GM12878 (cell line): ENCODE measurements around the gene BCHE. TPM values are rescaled to one million over a fixed set of nuclear protein-coding genes. Genes with fewer than 3 reads are reported as not detected.

ENCODE experiments used
- ATAC-seq: fragments of 200-7000 bp; cut with Tn5 transposase; 3 replicates; pipeline ENCODE4 v1.9.1; 2020; ENCODE audit warnings: mild to moderate bottlenecking, moderate library complexity
- BruUV-seq: library from RNA; stranded (reverse); fragments of 400-500 nt; replicated peaks from 2 replicates; lab custom pipeline; 2021; lab: Mats Ljungman, UMichigan
- CTCF ChIA-PET: fragments of 300-600 bp; sonication (Branson Sonifier 250); formaldehyde crosslinking; extraction: SDS; loops from one replicate; lab custom pipeline; 2021; ENCODE audit warnings: inconsistent platforms; lab: Yijun Ruan, JAX
- POLR2A ChIA-PET: fragments of 350-600 bp; formaldehyde crosslinking; extraction: SDS; loops from one replicate; lab custom pipeline; 2021; ENCODE audit warnings: inconsistent platforms; lab: Charles Lee
- RAD21 ChIA-PET: fragments of 300-600 bp; sonication (Branson Sonifier 250); formaldehyde crosslinking; loops from one replicate; lab custom pipeline; 2023; ENCODE audit warnings: antibody characterized with exemption; ENCODE audit not compliant: unreplicated experiment; lab: Charles Lee
- SMC1A ChIA-PET: fragments of 300-600 bp; sonication (Branson Sonifier 250); formaldehyde crosslinking; loops from one replicate; lab custom pipeline; 2023; ENCODE audit not compliant: unreplicated experiment, uncharacterized antibody; lab: Charles Lee
- DNase-seq: peaks from one replicate; pipeline ENCODE4 v3.0.0-alpha.2; 2011; ENCODE audit warnings: low read depth, low spot score
- FAIRE-seq: peaks from 3 replicates; lab custom pipeline; 2011; peaks lifted over from hg19 to GRCh38; lab: Jason Lieb, UNC
- H2AFZ ChIP-seq: 2 replicates; pipeline ENCODE4 v1.6.0; 2011; ENCODE audit warnings: low read depth, low read length, control low read depth; ENCODE audit not compliant: control insufficient read depth
- H3K27ac ChIP-seq: 2 replicates; pipeline ENCODE4 v1.5.1; 2011; ENCODE audit warnings: control low read depth; ENCODE audit not compliant: control insufficient read depth, insufficient read depth
- H3K27me3 ChIP-seq, 2 experiments: replicated peaks in 1 of 2; 2 replicates each; pipeline versions ENCODE4 v1.6.0 to v1.6.1; 2011; ENCODE audit warnings: low read length in 1 of 2; ENCODE audit not compliant: control insufficient read depth in 2 of 2, insufficient read depth in 2 of 2
- H3K36me3 ChIP-seq, 2 experiments: 2 replicates each; pipeline ENCODE4 v1.5.1; 2011; ENCODE audit warnings: low read length in 1 of 2; ENCODE audit not compliant: control insufficient read depth in 2 of 2, insufficient read depth in 2 of 2
- H3K4me1 ChIP-seq: 2 replicates; pipeline ENCODE4 v1.6.1; 2011; ENCODE audit warnings: mild to moderate bottlenecking, low read length, moderate library complexity, mixed read lengths; ENCODE audit not compliant: control insufficient read depth, insufficient read depth
- H3K4me2 ChIP-seq: 2 replicates; pipeline ENCODE4 v1.6.0; 2011; ENCODE audit warnings: control low read depth; ENCODE audit not compliant: control insufficient read depth, insufficient read depth
- H3K4me3 ChIP-seq: fragments of 200-600 bp; sonication (generic); 2 replicates; pipeline ENCODE4 v1.5.1; 2016
- H3K79me2 ChIP-seq: 2 replicates; pipeline ENCODE4 v1.6.0; 2011; ENCODE audit warnings: low read length; ENCODE audit not compliant: control insufficient read depth, insufficient read depth
- H3K9ac ChIP-seq: 2 replicates; pipeline ENCODE4 v1.8.0; 2011; ENCODE audit warnings: low read length, control low read depth, mixed read lengths; ENCODE audit not compliant: control insufficient read depth, insufficient read depth
- H3K9me3 ChIP-seq: replicated peaks from 3 replicates; pipeline ENCODE4 v1.5.1; 2011; ENCODE audit warnings: mild to moderate bottlenecking, low read length; ENCODE audit not compliant: control insufficient read depth, insufficient read depth
- H4K20me1 ChIP-seq: 2 replicates; pipeline ENCODE4 v1.6.0; 2011; ENCODE audit not compliant: control insufficient read depth, insufficient read depth
- CREM ChIP-seq: IDR thresholded peaks from 2 replicates; pipeline ENCODE4 v1.6.1; 2014; ENCODE audit warnings: antibody characterized with exemption, low read depth
- EGR1 ChIP-seq, 2 experiments: IDR thresholded peaks; 1 replicate in 1 of 2; 2 replicates in 1 of 2; pipeline ENCODE4 v1.6.1; 2011 to 2012; ENCODE audit warnings: low read depth in 2 of 2, low read length in 2 of 2, borderline replicate concordance in 1 of 2, mild to moderate bottlenecking in 1 of 2, moderate library complexity in 1 of 2
- MTA2 ChIP-seq: fragments of 450-650 bp; IDR thresholded peaks from 2 replicates; pipeline ENCODE4 v1.6.1; 2016; ENCODE audit warnings: low read depth, mild to moderate bottlenecking, moderate library complexity
- NKRF ChIP-seq: fragments of 450-650 bp; conservative IDR thresholded peaks from 2 replicates; pipeline ENCODE4 v1.6.1; 2017; ENCODE audit warnings: mild to moderate bottlenecking, moderate library complexity
- RAD21 ChIP-seq: IDR thresholded peaks from 2 replicates; pipeline ENCODE4 v1.6.1; 2011; ENCODE audit warnings: mild to moderate bottlenecking, low read depth, low read length, moderate library complexity; ENCODE audit not compliant: insufficient read depth
- SMC3 ChIP-seq: IDR thresholded peaks from 2 replicates; pipeline ENCODE4 v1.6.1; 2011; ENCODE audit warnings: low read length, improper control_type of control experiment, borderline replicate concordance
- ZBTB40 ChIP-seq: fragments of 450-650 bp; IDR thresholded peaks from 2 replicates; pipeline ENCODE4 v1.6.1; 2016; ENCODE audit warnings: mild to moderate bottlenecking, moderate library complexity, borderline replicate concordance
- ZNF217 ChIP-seq: fragments of 450-650 bp; IDR thresholded peaks from 2 replicates; pipeline ENCODE4 v1.6.1; 2017; ENCODE audit warnings: antibody characterized with exemption, mild to moderate bottlenecking
- ZNF592 ChIP-seq: fragments of 450-650 bp; IDR thresholded peaks from 2 replicates; pipeline ENCODE4 v1.6.1; 2017; ENCODE audit warnings: mild to moderate bottlenecking, moderate library complexity
- WGBS: methylation state at CpG from one replicate; pipeline ENCODE4 v1.1.6; 2016; ENCODE audit warnings: low lambda C conversion rate; ENCODE audit not compliant: insufficient replicate concordance, insufficient coverage; ENCODE audit errors: missing lambda C conversion rate; 5-methylcytosine and 5-hydroxymethylcytosine counted together
- in situ Hi-C: fragments of 300-500 bp; cut with MboI; formaldehyde crosslinking; loops from 9 replicates; pipeline ENCODE4 v1.14.3; 2018; ENCODE audit warnings: mixed read lengths
- intact Hi-C: fragments of 100-400 bp; cut with micrococcal nuclease; formaldehyde crosslinking; loops from one replicate; pipeline ENCODE4 v1.14.2; 2022; ENCODE audit not compliant: unreplicated experiment
- polyA plus RNA-seq, 11 experiments: library from polyadenylated mRNA; depleted of rRNA in 4 of 11; unstranded in 6 of 11; stranded (reverse) in 5 of 11; fragments of >200 nt; fragmentation: Nextera tagmentation in 4 of 11; fragmentation: Illumina TruSeq in 1 of 11; extraction: Ambion mirVana in 4 of 11; extraction: Trizol in 1 of 11; gene quantifications; 1 replicate in 1 of 11; 2 replicates in 10 of 11; pipeline versions ENCODE4 v1.2.1 to v1.2.3, GENCODE V29; 2011 to 2016; ENCODE audit warnings: inconsistent platforms in 2 of 11, missing spikeins in 2 of 11, low read depth in 1 of 11
- total RNA-seq, 4 experiments: library from RNA; depleted of rRNA in 3 of 4; stranded (reverse); fragments of >200 nt in 3 of 4; fragmentation: Illumina TruSeq in 1 of 4; extraction: Trizol in 1 of 4; gene quantifications; 2 replicates each; pipeline versions ENCODE4 v1.2.1 to v1.2.3, GENCODE V29; 2013 to 2021
- TF ChIP-seq, protein P1 (sequence below), 3 experiments: IDR thresholded peaks in 2 of 3; conservative IDR thresholded peaks in 1 of 3; 2 replicates each; pipeline ENCODE4 v1.5.1; 2011; ENCODE audit warnings: low read depth in 3 of 3, low read length in 3 of 3, mild to moderate bottlenecking in 3 of 3, control low read depth in 2 of 3, moderate library complexity in 2 of 3, inconsistent platforms in 1 of 3, mixed read lengths in 1 of 3; ENCODE audit not compliant: control insufficient read depth in 2 of 3, insufficient read depth in 1 of 3; ENCODE audit errors: extremely low read depth in 1 of 3

The BCHE gene
- total and polyA plus RNA-seq, 10 of the 15 experiments (the other 5 are each of a cell fraction or from before 2014, with no cell fraction given) = 16.8 to 233 (median 29.3) TPM

GRCh38 chr3:165854696-165855095 lies 17.5 kb upstream of the BCHE start:
- BruUV-seq = no TSS peak
- ChIA-PET CTCF (interaction anchor here (0.6 to 3.7 kb wide), 30 partner anchors 9 to 648 kb away, joined by 3 to 45 read pairs (median 4); no protein-coding TSS in a partner anchor), SMC1A (interaction anchor here (0.6 to 3.2 kb wide), 17 partner anchors 9 to 655 kb away, joined by 3 to 15 read pairs (median 3); no protein-coding TSS in a partner anchor), POLR2A (interaction anchor here (0.6 kb wide), 1 partner anchor 61 kb away, joined by 4 read pairs; no protein-coding TSS in a partner anchor), RAD21 (interaction anchor here (0.7 to 1.3 kb wide), 5 partner anchors 8 to 158 kb away, joined by 3 to 5 read pairs (median 3); no protein-coding TSS in a partner anchor)
- Histone ChIP-seq H3K27ac (no peak overlapping the region), H3K4me3 (no peak overlapping the region), H3K36me3 (no peaks in the 10 kb centered on the region), H4K20me1 (no peaks in the 10 kb centered on the region), H3K27me3 (no peaks in the 10 kb centered on the region), H3K79me2 (no peaks in the 10 kb centered on the region), H2AFZ (no peak overlapping the region), H3K9me3 (no peaks in the 10 kb centered on the region), H3K9ac (no peak overlapping the region), H3K4me2 (no peak overlapping the region), H3K4me1 (no peaks in the 10 kb centered on the region)
- ATAC-seq = peak; percentile 48
- in situ Hi-C loops = no loop called here
- peak; percentile 89 for FAIRE-seq
- 0% methylated on average over 1 of the region's 1 CpG for WGBS
- intact Hi-C loops = loop anchor here (1.0 to 2.0 kb wide), 2 partner anchors 49 to 1178 kb away; no protein-coding TSS in a partner anchor
- no peak for DNase-seq
- TF ChIP-seq RAD21 (0 out of 2 replicates have a peak, but pooled peaks have one; percentile 20), CREM (no peak), MTA2 (no peak), NKRF (no peak), ZNF592 (no peak), ZNF217 (no peak), EGR1 (IDR thresholded peaks at IDR 0.05; ENCODE audit: borderline replicate concordance in 1 of 2, low read depth in 2 of 2, low read length in 2 of 2) (no peak), ZBTB40 (no peak), SMC3 (peak; percentile 22; the same call in 1 of the 2 replicates)
- TF ChIP-seq, protein P1, sequence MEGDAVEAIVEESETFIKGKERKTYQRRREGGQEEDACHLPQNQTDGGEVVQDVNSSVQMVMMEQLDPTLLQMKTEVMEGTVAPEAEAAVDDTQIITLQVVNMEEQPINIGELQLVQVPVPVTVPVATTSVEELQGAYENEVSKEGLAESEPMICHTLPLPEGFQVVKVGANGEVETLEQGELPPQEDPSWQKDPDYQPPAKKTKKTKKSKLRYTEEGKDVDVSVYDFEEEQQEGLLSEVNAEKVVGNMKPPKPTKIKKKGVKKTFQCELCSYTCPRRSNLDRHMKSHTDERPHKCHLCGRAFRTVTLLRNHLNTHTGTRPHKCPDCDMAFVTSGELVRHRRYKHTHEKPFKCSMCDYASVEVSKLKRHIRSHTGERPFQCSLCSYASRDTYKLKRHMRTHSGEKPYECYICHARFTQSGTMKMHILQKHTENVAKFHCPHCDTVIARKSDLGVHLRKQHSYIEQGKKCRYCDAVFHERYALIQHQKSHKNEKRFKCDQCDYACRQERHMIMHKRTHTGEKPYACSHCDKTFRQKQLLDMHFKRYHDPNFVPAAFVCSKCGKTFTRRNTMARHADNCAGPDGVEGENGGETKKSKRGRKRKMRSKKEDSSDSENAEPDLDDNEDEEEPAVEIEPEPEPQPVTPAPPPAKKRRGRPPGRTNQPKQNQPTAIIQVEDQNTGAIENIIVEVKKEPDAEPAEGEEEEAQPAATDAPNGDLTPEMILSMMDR (IDR thresholded peaks at IDR 0.05 in 2 of 3, conservative IDR thresholded peaks at IDR 0.05 in 1 of 3; ENCODE audit: control insufficient read depth in 2 of 3, extremely low read depth in 1 of 3, insufficient read depth in 1 of 3, low read depth in 3 of 3, low read length in 3 of 3) = peak; percentile 35 to 50 (median 48); a peak in 4 of 6 replicates
